IPS-18a (cell line): ENCODE data around the gene CADPS.

Source experiments
- H3K27ac ChIP-seq: one replicate; pipeline ENCODE4 v1.5.1; 2013; ENCODE audit warnings: low read length
- H3K27me3 ChIP-seq: one replicate; pipeline ENCODE4 v1.6.1; 2013; ENCODE audit warnings: mild to moderate bottlenecking, low read length; ENCODE audit not compliant: control insufficient read depth, insufficient read depth
- H3K36me3 ChIP-seq: one replicate; pipeline ENCODE4 v1.6.1; 2013; ENCODE audit warnings: low read depth, low read length; ENCODE audit not compliant: control insufficient read depth
- H3K4me1 ChIP-seq: one replicate; pipeline ENCODE4 v1.6.1; 2013; ENCODE audit warnings: low read depth, low read length; ENCODE audit not compliant: control insufficient read depth
- H3K4me3 ChIP-seq: one replicate; pipeline ENCODE4 v1.5.1; 2013; ENCODE audit warnings: low read length
- H3K9ac ChIP-seq: one replicate; pipeline ENCODE4 v1.6.1; 2013; ENCODE audit warnings: mild to moderate bottlenecking, low read length, moderate library complexity
- H3K9me3 ChIP-seq: one replicate; pipeline ENCODE4 v1.6.1; 2013; ENCODE audit warnings: low read depth, low read length; ENCODE audit not compliant: control insufficient read depth

The CADPS gene

GRCh38 chr3:62708638-62709373, 166.4 kb downstream of the CADPS start:
- Histone ChIP-seq H3K36me3 (no peaks in the 10 kb centered on the region), H3K9ac (no peak overlapping the region), H3K27me3 (no peaks in the 10 kb centered on the region), H3K4me1 (peaks cover 25% of the 10 kb centered on the region), H3K27ac (no peak overlapping the region), H3K4me3 (no peak overlapping the region), H3K9me3 (no peaks in the 10 kb centered on the region)

- Histone ChIP-seq H3K9ac (no peak overlapping the region), H3K4me3 (no peak overlapping the region), H3K4me1 (peaks cover 15% of the 10 kb centered on the region), H3K27ac (no peak overlapping the region), H3K9me3 (no peaks in the 10 kb centered on the region), H3K27me3 (no peaks in the 10 kb centered on the region), H3K36me3 (no peaks in the 10 kb centered on the region)
These were observed 169.5 kb downstream of the CADPS start for GRCh38 chr3:62705721-62706120.

- no peaks in the 10 kb centered on the region for H3K36me3 ChIP-seq
- no peak overlapping the region for H3K9ac ChIP-seq
- H3K9me3 ChIP-seq: no peaks in the 10 kb centered on the region
- no peak overlapping the region for H3K27ac ChIP-seq
- H3K4me3 ChIP-seq: no peak overlapping the region
- H3K27me3 ChIP-seq: no peaks in the 10 kb centered on the region
- H3K4me1 ChIP-seq: peaks cover 4% of the 10 kb centered on the region
These were observed 171.6 kb downstream of the CADPS start for GRCh38 chr3:62703451-62704167.

- Histone ChIP-seq H3K9me3 (no peaks in the 10 kb centered on the region), H3K27me3 (no peaks in the 10 kb centered on the region), H3K36me3 (no peaks in the 10 kb centered on the region), H3K27ac (no peak overlapping the region), H3K4me3 (no peak overlapping the region), H3K9ac (no peak overlapping the region), H3K4me1 (no peaks in the 10 kb centered on the region)
These were observed 174.9 kb downstream of the CADPS start for GRCh38 chr3:62700357-62700756.

GRCh38 chr3:62699728-62700127, 175.5 kb downstream of the CADPS start:
- Histone ChIP-seq H3K27ac (no peak overlapping the region), H3K4me3 (no peak overlapping the region), H3K27me3 (no peaks in the 10 kb centered on the region), H3K36me3 (no peaks in the 10 kb centered on the region), H3K4me1 (no peaks in the 10 kb centered on the region), H3K9me3 (no peaks in the 10 kb centered on the region), H3K9ac (no peak overlapping the region)

- Histone ChIP-seq H3K27ac (no peak overlapping the region), H3K9ac (no peak overlapping the region), H3K4me3 (no peak overlapping the region), H3K36me3 (no peaks in the 10 kb centered on the region), H3K9me3 (no peaks in the 10 kb centered on the region), H3K27me3 (no peaks in the 10 kb centered on the region), H3K4me1 (no peaks in the 10 kb centered on the region)
These were observed 179.2 kb downstream of the CADPS start for GRCh38 chr3:62696011-62696410.

- Histone ChIP-seq H3K4me3 (no peak overlapping the region), H3K4me1 (no peaks in the 10 kb centered on the region), H3K9me3 (no peaks in the 10 kb centered on the region), H3K36me3 (no peaks in the 10 kb centered on the region), H3K27me3 (no peaks in the 10 kb centered on the region), H3K9ac (no peak overlapping the region), H3K27ac (no peak overlapping the region)
These were observed 186.4 kb downstream of the CADPS start for GRCh38 chr3:62688812-62689211.

- Histone ChIP-seq H3K4me1 (no peaks in the 10 kb centered on the region), H3K27ac (no peak overlapping the region), H3K9ac (no peak overlapping the region), H3K36me3 (no peaks in the 10 kb centered on the region), H3K9me3 (no peaks in the 10 kb centered on the region), H3K27me3 (no peaks in the 10 kb centered on the region), H3K4me3 (no peak overlapping the region)
These were observed 187.2 kb downstream of the CADPS start for GRCh38 chr3:62688050-62688449.

- Histone ChIP-seq H3K4me3 (no peak overlapping the region), H3K27me3 (no peaks in the 10 kb centered on the region), H3K9me3 (no peaks in the 10 kb centered on the region), H3K27ac (no peak overlapping the region), H3K4me1 (no peaks in the 10 kb centered on the region), H3K9ac (no peak overlapping the region), H3K36me3 (no peaks in the 10 kb centered on the region)
These were observed 188.5 kb downstream of the CADPS start for GRCh38 chr3:62686503-62687294.

GRCh38 chr3:62682826-62683225, 192.4 kb downstream of the CADPS start:
- Histone ChIP-seq H3K4me3 (no peak overlapping the region), H3K9me3 (no peaks in the 10 kb centered on the region), H3K9ac (no peak overlapping the region), H3K4me1 (peaks cover 18% of the 10 kb centered on the region), H3K27ac (no peak overlapping the region), H3K27me3 (no peaks in the 10 kb centered on the region), H3K36me3 (no peaks in the 10 kb centered on the region)

- H3K9ac ChIP-seq: no peak overlapping the region
- H3K36me3 ChIP-seq: no peaks in the 10 kb centered on the region
- H3K4me3 ChIP-seq: no peak overlapping the region
- H3K9me3 ChIP-seq: no peaks in the 10 kb centered on the region
- H3K27ac ChIP-seq: no peak overlapping the region
- no peaks in the 10 kb centered on the region for H3K27me3 ChIP-seq
- H3K4me1 ChIP-seq: peaks cover 27% of the 10 kb centered on the region
These were observed 195.2 kb downstream of the CADPS start for GRCh38 chr3:62679988-62680387.
